HepG2 (cell line): ENCODE data around the gene ZNF345. TPM values are rescaled to one million over a fixed set of nuclear protein-coding genes. Genes with fewer than 3 reads are reported as not detected.

Experiments used
- AGO1 ChIP-seq: fragments of 200-400 bp; formaldehyde crosslinking; IDR thresholded peaks from 2 replicates; pipeline ENCODE4 v1.6.1; 2017; ENCODE audit warnings: mild to moderate bottlenecking, low read depth, low read length, moderate library complexity; ENCODE audit not compliant: poor library complexity, severe bottlenecking
- HIVEP1 ChIP-seq: sonication (generic); formaldehyde crosslinking; IDR thresholded peaks from 2 replicates; pipeline ENCODE4 v1.4.0; 2020; ENCODE audit warnings: mild to moderate bottlenecking, missing genetic modification reagents
- KLF12 ChIP-seq: sonication (generic); formaldehyde crosslinking; IDR thresholded peaks from 2 replicates; pipeline ENCODE4 v1.4.0; 2020; ENCODE audit warnings: missing genetic modification reagents, borderline replicate concordance
- MAFF ChIP-seq: IDR thresholded peaks from 2 replicates; pipeline ENCODE4 v1.6.1; 2011; ENCODE audit warnings: low read depth, low read length, improper control_type of control experiment
- MZF1 ChIP-seq: sonication (generic); formaldehyde crosslinking; IDR thresholded peaks from 2 replicates; pipeline ENCODE4 v1.8.1; 2023; ENCODE audit warnings: mild to moderate bottlenecking, missing genetic modification reagents, borderline replicate concordance
- PRDM10 ChIP-seq: sonication (generic); formaldehyde crosslinking; IDR thresholded peaks from 2 replicates; pipeline ENCODE4 v1.4.0; 2020; ENCODE audit warnings: low read depth, missing genetic modification reagents
- SIN3A ChIP-seq: IDR thresholded peaks from 2 replicates; pipeline ENCODE4 v1.6.1; 2011; ENCODE audit warnings: low read depth, mild to moderate bottlenecking, control low read depth, low read length, borderline replicate concordance
- TCF12 ChIP-seq, 2 experiments: fragments of 450-650 bp in 1 of 2; sonication (generic) in 1 of 2; formaldehyde crosslinking in 1 of 2; IDR thresholded peaks; 2 replicates each; pipeline versions ENCODE4 v1.6.1 to v1.8.0; 2017 to 2022; ENCODE audit warnings: antibody characterized with exemption in 1 of 2, mild to moderate bottlenecking in 1 of 2, missing genetic modification reagents in 1 of 2, moderate library complexity in 1 of 2
- ZBTB20 ChIP-seq: sonication (generic); formaldehyde crosslinking; IDR thresholded peaks from 2 replicates; pipeline ENCODE4 v1.8.1; 2023; ENCODE audit warnings: missing genetic modification reagents, low read depth, mild to moderate bottlenecking, borderline replicate concordance
- ZNF207 ChIP-seq: fragments of 450-650 bp; IDR thresholded peaks from 2 replicates; pipeline ENCODE4 v1.6.1; 2016; ENCODE audit warnings: antibody characterized with exemption, borderline replicate concordance
- ZNF292 ChIP-seq: sonication (generic); formaldehyde crosslinking; IDR thresholded peaks from 2 replicates; pipeline ENCODE4 v1.8.1; 2022; ENCODE audit warnings: mild to moderate bottlenecking, low read depth, missing genetic modification reagents, borderline replicate concordance
- ZNF318 ChIP-seq: sonication (generic); formaldehyde crosslinking; IDR thresholded peaks from 2 replicates; pipeline ENCODE4 v1.4.0; 2020; ENCODE audit warnings: mild to moderate bottlenecking, missing genetic modification reagents
- ZNF589 ChIP-seq: sonication (generic); formaldehyde crosslinking; conservative IDR thresholded peaks from 2 replicates; pipeline ENCODE4 v1.8.0; 2022; ENCODE audit warnings: mild to moderate bottlenecking, moderate library complexity, missing genetic modification reagents
- ZNF691 ChIP-seq: sonication (generic); formaldehyde crosslinking; IDR thresholded peaks from 2 replicates; pipeline ENCODE4 v1.4.0; 2020; ENCODE audit warnings: missing genetic modification reagents, low read depth, mild to moderate bottlenecking, borderline replicate concordance
- polyA plus RNA-seq, 8 experiments: library from polyadenylated mRNA; depleted of rRNA in 3 of 8; stranded (reverse) in 7 of 8; unstranded in 1 of 8; fragments of >200 nt; fragmentation: Illumina TruSeq in 4 of 8; extraction: Trizol in 4 of 8; gene quantifications; 2 replicates each; pipeline versions ENCODE4 v1.2.1 to v1.2.3, GENCODE V29; 2011 to 2016; ENCODE audit warnings: low read depth in 4 of 8, missing spikeins in 1 of 8, mixed read lengths in 1 of 8; ENCODE audit not compliant: insufficient read depth in 1 of 8
- total RNA-seq, 5 experiments: library from RNA; depleted of rRNA; stranded (reverse); fragments of >200 nt; fragmentation: Illumina TruSeq; extraction: Trizol; gene quantifications; 2 replicates each; pipeline ENCODE4 v1.2.3, GENCODE V29; 2016; ENCODE audit warnings: low read depth in 1 of 5

ZNF345 gene
- total and polyA plus RNA-seq, 2 of the 13 experiments (the other 11 are each of a cell fraction or from before 2014, with no cell fraction given): 2.6 to 2.9 TPM

- no peak for TF ChIP-seq ZNF318 (CRISPR knock-in tag)
- peak; percentile 93 for TF ChIP-seq PRDM10 (CRISPR knock-in tag)
- TF ChIP-seq ZNF292 (CRISPR knock-in tag): peak; percentile 51; the same call in 1 of the 2 replicates
- no peak for TF ChIP-seq TCF12 (IDR thresholded peaks at IDR 0.05)
- TF ChIP-seq TCF12 (CRISPR knock-in tag; IDR thresholded peaks at IDR 0.05): no peak
- peak; percentile 74; the same call in 1 of the 2 replicates for TF ChIP-seq ZNF691 (CRISPR knock-in tag)
- TF ChIP-seq ZNF207: no peak
- TF ChIP-seq MZF1: no peak
- TF ChIP-seq ZBTB20 (CRISPR knock-in tag): peak; percentile 60; the same call in 1 of the 2 replicates
- 0 out of 2 replicates have a peak, but pooled peaks have one; percentile 30 for TF ChIP-seq ZNF589
- peak; percentile 76; the same call in 1 of the 2 replicates for TF ChIP-seq KLF12 (CRISPR knock-in tag)
- TF ChIP-seq MAFF: no peak
- peak; percentile 75 for TF ChIP-seq AGO1
- peak; percentile 66; the same call in 1 of the 2 replicates for TF ChIP-seq SIN3A
- peak; percentile 64; the same call in 1 of the 2 replicates for TF ChIP-seq HIVEP1
These were observed 12.5 kb upstream of the ZNF345 start, which contains the start of gene ZNF790 (continued) for GRCh38 chr19:36837906-36838783.
